T follicular helper cell (primary cell): ENCODE data around the gene DTX4.

ENCODE experiments used
- DNase-seq: peaks from one replicate; pipeline ENCODE4 v3.0.0-alpha.2; 2020; ENCODE audit warnings: low read depth

The DTX4 gene

DNA sequence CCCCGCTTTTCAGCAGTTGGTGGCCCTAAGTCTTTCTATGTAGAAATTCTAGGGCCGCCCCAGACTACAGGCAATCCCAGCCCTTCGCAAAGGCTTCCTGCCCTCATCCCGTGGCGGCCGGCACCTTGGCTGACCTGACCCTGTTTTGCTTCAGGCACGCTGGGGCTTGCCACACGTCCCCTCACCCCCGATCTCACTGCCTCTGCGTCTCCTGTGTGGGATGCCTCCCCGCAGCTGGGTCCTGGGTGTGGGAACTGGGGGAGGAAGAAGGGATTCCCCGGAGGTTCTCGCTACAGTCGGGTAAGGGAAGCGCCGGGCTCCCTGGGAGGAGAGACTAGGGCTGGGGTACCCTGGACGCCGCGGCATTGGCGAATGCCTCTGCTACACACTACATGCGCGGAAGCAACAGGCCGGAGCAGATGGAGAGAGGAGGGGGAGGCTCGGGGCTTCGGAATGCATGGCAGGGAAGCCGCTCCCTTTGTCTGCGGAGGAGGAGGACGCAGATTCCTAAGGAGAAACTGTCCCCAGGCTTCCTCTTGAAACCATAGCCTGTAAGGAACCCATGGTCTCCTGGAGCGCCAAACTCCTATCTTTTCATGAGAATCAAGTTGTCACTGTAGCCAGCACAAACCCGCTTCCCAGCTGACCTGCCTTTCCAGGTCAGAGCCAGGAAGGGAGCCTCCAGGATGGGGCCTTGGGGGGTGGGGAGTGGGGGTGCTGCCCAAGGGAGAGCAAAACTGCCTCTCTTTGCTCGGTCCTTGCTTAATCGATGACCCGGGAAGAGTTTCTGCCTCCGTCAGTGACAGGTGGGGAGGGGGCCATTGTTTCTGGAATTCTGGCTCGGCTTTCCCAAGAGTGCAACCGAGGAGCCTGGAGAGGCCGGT lies 1.4 kb downstream of the DTX4 start:
- DNase-seq = no peak

DNA sequence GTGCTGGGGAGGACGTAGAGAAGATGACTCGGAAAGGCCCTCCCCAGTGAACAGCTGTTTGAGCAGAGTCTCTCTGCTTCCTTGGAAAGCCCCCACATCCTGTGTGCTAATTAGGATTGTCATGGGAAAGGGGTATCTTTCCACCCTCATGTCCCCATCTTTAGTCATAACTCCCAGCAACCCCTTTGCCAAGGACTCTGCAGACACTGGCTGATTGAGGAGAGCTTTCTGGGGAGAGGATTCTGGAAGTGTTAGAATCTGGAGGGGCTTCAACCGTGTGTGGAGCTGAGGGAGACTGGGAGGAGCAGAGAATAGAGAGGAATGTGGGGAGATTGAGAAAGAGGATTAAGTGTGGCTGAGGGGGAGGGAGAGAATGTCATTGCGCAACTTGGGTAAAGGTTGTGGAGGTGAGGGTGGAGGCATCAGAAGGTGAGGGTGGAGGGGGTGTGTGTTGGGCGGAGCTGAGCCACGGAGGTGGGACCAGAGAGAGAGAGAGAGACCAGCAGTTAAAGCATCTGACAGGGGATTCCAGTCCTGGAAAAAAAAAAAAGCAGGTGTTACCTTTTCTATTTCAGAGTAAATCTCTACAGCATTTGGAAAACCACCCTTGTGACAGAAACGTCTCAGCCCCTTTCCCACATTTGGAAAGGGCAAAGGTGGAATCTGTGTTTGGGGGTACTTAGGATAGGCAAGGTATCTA lies 2.2 kb downstream of the DTX4 start:
- DNase-seq = no peak

DNA sequence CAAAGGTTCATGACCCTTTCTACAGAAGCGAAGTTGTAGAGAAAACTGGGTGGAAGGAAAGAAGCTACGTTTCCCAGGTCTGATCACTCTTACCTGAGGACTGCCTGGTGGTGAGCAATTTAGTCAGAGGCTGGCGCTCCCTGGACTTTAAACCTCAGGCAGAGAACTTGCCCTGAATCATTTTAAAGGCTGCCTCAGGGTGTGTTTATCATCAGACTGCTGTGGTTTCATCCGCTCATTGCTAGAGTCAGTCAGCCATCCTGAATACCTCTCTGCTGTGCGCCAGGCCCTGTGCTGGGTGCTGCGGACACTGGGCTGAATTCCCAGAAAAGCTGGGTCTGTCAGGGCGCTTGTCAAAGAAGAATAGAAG lies 2.7 kb downstream of the DTX4 start:
- DNase-seq = no peak

DNA sequence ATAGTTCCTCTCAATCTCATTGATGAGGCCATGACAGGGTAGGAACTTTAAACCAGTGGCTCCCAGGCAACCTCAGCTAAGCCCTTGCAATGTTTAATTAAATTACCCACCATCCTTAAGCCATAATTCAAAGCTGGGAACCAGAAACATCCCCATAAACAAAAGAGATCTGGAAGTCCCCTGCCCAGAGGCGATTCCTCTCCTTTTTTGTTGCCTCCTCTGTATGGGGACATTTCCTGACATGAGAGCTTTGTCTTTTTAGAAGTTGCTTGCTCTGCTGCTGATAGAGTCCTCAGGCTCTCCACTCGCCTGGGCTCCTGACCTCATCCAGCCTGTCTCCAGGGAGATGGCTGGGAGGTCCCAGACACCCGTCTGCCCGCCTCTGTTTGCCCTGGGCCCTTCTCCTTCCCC lies 3.2 kb downstream of the DTX4 start:
- DNase-seq = no peak

DNA sequence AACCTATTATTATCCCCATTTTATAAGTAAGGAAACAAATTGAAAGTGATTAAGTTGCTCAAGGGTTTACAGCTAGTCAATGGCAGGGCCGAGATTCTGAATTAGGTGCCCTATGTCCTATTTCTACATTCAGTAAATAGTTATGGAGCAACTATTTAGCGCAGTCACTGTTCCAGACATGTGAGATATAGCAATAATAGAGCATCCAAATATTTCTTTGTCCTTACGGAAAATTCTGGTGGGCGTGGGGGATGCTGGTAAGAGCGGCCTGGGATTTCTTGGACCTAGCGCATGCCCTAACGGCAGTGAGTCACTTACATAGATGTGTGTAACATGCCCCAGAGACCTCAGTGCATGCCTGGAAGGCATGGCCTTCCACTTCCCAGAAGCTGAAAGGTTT lies 4.4 kb downstream of the DTX4 start:
- no peak for DNase-seq

DNA sequence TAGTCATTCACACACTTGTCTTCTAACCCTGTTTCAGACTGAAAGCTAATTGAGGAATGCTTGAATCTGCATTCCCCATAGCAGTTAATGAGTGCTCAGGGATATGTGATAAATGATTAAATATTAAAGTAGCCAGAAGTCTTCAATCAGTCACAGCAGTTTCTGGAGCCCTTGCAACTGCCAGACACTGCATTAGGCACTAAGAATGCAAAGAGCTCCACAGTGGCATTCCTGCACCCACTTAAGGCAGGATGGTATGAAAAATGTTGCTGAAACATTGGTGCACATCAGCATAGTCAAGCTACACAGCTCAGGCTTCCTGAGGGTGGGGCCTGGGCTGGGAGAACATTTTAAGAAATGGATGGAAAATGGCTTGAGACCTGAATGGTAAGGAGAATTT lies 6.5 kb downstream of the DTX4 start:
- no peak for DNase-seq

DNA sequence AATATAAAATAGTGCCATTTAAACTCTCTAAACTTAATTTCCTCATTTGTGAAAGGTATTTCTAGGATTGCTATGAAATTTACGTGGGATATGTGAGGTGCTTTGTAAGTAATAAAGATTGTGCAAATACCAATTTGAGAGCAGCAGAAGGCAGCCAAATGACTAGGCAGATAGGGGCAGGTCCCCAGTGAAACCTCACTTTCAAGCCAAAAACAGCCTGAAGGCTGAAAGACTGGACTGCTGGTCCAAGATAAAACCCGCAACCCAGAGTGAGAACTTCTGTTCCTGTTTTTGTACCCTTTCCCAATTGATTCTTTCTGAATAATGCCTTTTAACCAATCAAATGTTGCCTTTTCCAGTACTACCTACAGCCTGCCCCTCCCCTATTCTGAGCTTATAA lies 7.2 kb downstream of the DTX4 start:
- no peak for DNase-seq

DNA sequence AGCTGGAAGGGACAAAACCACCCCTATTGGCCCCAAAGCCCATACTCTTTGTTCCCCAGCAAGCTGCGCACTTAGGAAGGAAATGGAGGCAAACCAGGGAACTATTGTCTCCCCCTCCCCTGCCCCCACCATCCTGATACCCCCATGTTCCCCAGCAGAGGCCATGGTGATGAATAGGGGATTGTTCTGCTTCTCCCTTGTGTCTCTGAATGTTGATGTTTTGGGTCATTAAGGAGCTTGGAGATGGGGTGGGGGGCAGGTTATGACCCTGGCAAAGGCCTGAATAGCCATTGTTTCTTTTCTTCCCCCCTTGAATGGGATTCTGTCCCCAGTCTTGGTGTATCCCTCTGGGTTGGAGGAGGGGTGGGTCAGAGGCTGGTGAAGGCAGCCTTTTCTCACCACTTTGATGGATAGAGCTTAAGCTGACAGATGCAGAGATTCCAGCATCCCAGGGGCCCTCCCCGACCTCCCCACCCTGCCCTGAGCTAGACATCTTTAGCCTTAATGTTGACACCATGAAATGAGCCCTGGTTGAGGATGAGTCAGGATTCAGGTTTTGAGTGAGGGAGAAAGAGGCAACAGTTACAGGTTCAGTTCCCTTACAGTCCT lies 8.3 kb downstream of the DTX4 start:
- DNase-seq = no peak

DNA sequence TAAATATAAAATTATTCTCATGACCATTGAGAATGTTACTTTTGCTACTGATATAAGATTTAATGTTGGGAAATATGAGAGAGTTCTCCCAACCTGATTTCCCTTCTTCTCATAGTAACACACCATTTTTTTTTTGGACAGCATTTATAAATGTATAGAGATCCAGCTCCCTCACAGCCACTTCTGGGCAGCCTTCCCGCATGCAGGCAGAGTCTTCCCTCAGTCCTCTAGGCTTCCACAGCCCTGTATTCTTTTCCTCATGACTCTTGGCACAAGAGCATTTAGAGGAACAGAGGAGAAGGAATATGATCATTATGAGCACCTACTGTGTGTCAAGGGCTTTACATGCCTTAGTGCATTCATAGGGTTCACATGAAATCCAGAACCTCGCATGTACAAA lies 9.0 kb downstream of the DTX4 start:
- no peak for DNase-seq

DNA sequence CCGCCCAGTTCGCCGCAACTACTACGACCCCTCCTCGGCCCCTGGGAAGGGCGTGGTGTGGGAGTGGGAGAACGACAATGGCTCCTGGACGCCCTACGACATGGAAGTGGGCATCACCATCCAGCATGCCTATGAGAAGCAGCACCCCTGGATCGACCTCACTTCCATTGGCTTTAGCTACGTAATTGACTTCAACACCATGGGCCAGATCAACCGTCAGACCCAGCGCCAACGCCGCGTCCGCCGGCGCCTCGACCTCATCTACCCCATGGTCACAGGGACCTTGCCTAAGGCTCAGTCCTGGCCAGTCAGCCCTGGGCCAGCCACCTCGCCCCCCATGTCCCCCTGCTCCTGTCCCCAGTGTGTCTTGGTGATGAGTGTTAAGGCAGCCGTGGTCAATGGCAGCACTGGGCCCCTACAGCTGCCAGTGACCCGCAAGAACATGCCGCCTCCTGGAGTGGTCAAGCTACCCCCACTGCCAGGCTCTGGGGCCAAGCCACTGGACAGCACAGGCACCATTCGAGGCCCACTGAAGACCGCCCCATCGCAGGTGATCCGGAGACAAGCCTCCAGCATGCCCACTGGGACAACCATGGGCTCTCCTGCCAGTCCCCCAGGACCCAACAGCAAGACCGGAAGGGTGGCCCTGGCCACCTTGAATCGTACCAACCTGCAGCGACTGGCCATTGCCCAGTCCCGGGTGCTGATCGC lies 10.0 kb downstream of the DTX4 start:
- no peak for DNase-seq

DNA sequence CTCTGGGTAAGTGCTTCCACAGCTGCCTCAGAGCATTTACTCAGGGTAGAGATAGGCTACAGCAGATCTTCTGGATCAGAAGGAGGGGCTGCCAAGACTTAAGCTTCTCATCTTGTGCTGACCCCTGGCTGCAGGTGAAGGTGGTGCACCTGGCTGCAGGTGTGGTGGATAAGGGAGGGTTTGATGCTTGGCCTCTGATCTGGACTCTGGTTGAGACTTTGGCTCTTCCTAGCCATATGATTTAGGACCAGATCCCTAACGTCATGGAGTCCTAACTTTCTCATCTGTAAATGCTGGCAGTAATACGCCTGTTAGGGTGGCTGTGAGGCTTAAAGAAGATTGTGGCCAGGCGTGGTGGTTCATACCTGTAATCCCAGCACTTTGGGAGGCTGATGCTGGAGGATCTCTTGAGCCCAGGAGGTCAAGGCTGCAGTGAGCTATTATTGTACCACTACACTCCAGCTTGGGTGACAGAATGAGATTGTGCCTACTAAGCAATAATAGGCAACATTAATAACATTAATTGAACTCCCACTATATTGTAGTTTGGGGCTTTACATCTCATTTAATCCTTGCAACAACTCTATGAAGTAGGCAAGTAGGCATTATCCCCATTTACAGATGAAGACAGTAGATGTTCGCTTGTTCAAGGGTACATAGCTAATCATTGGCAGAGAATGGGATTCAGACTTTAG lies 10.7 kb downstream of the DTX4 start:
- no peak for DNase-seq

DNA sequence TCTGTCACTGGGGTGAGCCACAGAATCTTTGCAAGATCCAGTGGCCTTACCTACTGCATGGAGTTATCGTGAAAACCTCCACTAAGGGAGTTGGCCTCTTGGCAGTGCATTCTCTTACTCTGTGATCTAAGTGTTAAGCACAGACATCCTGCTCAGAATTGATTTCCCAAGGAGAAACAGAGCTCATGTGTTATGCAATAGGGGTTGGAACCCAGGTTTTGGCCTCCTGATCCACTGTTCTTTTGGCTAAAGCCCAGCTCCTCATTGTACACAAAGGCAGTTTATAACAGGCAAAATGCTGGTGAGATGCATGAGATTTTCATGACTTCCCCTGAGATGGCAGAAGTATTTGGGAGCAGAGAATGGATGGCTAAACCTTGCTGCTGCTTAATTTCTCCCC lies 11.8 kb downstream of the DTX4 start:
- DNase-seq = no peak

DNA sequence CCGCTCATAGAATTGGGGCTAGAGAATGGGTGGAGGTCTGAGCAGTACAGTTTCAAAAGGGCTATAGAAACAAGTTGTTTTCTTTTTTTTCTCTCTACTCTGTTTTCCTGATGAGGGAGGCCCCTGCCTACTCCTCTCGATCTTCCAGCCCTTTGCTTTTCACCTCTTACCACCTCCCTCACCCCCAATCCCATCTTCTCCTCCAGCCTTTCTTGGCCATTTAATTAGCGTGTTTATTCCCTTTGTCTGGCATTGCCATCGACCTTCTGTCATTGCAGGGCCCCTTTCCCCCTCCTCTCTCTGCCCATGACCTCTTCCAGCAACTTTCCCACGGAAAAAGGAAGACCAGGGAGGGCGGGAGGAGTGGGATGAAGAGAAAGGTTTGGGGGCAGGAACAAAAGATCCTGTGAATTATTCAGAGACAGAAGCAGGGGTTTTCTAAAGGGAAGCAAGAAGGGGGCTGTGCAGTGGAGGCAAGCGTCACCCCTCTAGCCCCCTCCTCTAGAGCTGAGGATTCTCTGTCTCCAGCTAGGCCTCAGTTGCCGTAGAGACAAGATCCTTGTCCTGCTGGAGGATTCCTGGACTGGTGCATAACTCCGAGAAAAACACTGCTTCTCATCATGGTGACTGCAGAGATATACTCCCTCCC lies 12.9 kb downstream of the DTX4 start:
- no peak for DNase-seq

DNA sequence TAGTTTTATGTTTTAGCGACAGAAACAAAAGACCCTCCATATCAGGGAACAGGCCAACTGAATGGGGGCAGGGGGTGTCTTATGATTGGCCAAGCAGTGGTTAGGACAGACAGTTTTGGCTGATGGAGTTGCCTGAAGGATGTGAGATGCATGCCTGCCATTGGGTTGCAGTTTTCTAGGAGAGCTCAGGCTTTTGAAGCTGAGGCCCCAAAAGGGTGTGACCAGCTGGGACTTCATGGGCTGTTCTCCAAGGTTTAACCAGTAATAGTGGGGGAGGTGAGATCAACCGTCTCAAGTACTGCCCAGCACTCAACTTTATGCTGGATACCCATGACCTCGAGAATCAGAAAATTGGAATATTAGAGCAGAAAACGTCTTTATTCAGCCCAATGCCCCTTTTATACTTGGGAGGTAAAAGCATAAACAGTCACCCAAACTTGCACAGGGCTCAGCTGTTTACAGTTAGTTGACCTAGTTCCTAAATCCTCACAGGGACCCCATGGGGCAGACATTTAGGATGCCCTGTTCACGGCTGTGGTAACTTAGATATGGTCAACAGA lies 13.5 kb downstream of the DTX4 start:
- no peak for DNase-seq

DNA sequence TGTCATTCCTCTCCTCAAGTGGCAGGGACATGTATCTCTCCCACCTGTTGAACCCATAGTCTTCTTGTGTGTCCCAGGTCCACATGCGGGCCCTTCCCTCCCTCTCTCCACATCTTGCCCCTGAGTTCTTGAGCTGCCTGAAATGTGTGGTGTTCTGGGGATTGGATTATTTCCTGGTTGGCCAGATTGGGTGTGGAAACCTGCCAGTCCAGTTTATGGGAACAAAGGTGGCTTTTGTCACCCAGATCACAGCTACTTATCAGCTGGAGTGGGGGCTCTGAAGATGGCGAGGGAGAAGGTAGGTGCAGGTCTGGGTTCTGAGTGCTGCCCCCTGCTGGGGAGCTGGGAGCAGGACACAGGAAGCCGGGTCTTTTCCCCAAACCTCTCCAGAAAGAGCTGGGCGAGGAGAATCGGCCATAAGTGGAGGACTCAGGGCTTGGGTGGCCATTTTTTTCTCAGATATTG lies 14.2 kb downstream of the DTX4 start:
- DNase-seq = peak; percentile 28

DNA sequence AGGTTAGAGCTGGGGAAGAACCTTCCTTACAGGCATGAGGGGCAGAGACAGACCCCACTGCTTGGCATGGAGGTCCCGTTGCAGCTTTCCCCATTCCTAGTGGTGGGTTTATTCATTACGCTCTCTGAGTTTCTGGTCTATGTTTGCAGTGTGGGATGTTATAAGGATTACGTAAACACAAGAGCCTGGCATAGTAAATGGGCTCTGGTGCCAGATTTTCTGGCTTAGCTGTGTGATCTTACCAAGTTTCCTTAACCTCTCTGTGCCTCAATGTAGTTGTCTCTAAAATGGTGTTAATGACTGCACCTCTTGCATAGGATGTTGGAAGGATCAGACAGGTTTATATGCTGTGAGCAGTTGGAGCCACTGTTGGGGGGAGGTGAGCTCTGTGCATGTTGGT lies 15.1 kb downstream of the DTX4 start:
- no peak for DNase-seq

DNA sequence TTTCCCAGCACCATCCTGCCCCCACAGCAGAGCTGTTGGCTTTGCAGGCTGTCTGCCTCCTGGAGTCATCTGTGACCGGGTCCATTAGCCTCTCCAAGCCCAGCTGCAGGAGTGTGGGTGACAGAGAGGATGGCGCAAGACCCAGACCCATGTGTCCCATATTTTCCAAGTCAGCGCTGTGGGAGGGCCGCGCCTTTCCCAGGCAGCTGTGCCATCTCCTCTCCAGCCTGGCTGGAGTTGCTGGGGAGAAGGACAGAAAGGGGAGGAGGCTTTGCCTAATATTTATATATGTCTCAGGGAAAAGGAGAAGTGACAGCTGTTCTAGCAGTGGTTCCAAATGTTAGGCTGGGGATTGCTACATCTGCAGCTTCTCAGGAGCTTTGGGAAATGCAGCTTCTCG lies 15.7 kb downstream of the DTX4 start:
- DNase-seq = no peak

DNA sequence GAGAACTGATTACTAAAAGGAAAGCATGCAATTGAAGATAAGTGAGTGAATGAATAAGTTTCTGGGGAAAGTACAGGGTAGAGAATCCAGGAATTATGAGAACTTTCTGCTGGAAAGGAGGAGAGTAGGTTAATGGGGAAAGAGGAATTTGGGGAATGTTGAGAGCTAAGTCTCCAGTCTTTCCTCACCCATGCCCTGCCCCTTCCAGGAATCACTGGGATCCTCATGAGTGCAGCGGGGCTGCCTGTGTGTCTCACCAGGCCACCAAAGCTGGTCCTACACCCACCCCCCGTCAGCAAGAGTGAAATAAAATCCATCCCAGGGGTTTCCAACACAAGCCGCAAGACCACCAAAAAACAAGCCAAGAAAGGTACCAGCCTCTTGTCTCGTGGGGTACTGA lies 17.0 kb downstream of the DTX4 start:
- no peak for DNase-seq

DNA sequence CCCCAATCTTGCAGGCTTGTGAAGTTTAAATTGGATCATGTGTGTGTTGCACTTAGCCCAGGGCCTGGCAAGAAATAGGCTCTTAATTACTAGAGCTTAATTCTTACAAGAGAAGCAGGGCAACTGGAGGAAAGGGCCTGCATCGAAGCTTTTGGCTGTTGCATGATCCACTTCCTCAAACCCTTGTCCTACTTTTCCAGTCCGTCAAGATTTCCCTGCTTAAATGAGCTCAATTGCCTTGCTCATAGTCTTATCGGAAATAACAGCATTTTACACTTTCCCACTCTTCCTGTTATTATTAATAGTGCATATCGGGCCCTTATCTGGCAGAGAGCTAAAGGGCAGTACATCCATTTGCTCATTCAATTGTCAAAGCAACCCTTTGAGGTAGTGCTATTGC lies 18.1 kb downstream of the DTX4 start:
- no peak for DNase-seq

DNA sequence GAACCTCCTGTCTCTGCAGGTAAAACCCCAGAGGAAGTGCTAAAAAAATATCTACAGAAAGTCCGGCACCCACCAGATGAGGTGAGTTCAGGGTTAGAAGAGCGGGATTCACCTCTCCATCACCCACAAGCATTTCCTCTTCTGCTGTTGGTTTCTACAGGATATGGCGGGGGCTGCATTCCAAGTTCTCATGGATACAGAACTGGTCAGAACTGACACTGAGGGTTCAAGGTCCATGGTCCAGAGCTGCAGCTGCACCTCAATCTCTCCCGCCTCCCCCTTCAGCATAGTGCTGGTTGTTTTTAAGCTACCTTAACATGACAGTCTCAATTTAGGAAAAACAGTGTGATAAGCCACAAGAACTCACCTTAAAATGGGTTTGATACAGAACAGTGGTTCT lies 19.2 kb downstream of the DTX4 start:
- no peak for DNase-seq

DNA sequence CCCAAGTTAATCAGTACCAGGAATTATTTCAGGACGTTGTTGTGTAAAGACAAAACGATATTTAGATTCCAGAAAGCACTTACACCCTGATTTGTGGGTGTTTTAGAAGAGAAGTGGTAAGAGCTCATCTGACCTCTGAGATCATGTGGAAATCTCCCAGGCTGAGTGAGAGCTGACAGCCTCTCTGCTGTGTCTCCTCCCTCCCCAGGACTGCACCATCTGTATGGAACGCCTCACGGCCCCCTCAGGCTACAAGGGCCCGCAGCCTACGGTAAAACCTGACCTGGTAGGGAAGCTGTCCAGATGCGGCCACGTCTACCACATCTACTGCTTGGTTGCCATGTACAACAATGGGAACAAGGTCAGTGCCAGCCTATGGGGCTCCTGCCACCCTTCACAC lies 20.0 kb downstream of the DTX4 start:
- DNase-seq = no peak
